NCI-H187 treated with DMSO at 0.1 percent for 48 hours (cell line): ENCODE results near the gene EDEM1.
"Not testable (repeated sequence)": the region's sequence is repeated elsewhere in the genome, so short reads cannot be mapped to it uniquely, and the experiment has no call there.

Source experiments
- DNase-seq: peaks from one replicate; lab custom pipeline; 2025; lab: John Stamatoyannopoulos, UW

Gene EDEM1

DNA sequence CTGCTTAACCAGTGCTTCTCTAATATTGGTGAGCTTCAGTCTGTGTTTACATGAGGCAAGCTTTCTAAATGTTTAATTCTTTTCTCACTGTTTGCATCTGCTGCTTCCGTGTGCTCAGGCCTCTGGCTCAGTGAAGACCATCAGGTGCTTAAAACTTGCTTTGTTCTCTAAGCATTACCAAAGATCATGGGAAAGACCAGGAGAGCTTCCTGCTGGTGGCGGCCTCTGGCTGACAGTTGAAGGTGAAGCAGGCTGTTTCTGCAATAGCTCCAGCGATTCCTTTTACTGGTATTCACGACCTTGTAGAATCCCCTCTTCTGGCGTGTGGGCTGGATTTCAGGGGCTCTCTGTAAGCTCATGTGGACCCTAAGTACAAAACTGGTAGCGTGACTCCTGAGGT, 45.1 kb downstream of the EDEM1 start:
- no peak for DNase-seq

DNA sequence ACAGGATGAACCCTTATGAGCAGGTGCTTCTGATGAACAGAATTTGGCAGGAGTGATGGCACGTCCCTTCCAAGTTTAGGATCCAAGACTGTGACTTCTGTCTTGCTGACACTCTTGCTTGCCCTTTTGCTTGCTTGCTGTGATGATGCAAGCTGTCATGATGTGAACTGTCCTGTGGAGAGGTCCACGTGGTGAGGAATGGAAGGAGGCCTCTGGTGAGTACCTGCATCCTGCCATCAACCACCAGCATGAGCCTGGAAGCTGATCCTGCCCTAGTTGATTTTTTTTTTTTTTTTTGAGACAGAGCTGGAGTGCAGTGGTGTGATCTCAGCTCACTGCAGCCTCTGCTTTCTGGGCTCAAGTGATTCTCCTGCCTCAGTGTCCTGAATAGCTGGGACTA, 45.5 kb downstream of the EDEM1 start:
- no peak for DNase-seq

DNA sequence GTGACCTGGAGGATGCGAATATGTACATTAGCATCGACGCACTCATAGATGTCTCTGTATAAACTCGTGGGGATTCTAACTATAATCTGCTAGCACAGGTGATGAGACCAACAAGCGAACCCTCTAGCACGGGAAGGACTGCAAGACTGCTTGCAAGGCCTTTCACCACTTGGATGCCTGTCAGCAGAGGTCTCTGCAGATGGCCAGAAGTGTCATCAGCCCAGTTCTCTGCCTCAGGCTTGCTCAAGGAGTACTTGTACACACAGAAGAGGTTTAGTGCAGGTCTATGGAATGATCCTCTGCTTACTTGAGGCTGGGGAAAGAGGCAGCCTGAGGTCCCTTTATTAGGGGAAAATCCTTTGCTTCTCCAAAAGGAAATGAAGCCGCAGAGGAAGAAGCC, 48.1 kb downstream of the EDEM1 start:
- DNase-seq, result no peak

DNA sequence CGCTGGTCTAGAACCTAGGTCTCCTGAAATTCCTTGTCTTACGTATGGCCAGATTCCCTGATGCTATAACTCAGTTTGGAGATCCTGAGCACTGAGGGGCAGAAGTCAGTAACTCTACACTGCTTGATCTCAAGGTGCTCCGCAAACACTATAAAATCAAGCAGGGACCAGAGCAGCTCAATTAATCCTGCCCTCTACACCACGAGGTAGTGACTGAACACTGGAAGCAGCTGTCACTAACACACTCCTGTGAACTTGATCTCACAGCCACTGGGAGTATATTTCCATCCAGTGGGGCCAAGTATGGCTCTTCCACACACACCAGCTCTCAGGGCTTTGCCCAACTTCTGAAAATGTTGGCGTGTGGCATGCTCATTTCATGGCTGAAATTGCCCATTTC, 51.0 kb downstream of the EDEM1 start:
- DNase-seq, result no peak

DNA sequence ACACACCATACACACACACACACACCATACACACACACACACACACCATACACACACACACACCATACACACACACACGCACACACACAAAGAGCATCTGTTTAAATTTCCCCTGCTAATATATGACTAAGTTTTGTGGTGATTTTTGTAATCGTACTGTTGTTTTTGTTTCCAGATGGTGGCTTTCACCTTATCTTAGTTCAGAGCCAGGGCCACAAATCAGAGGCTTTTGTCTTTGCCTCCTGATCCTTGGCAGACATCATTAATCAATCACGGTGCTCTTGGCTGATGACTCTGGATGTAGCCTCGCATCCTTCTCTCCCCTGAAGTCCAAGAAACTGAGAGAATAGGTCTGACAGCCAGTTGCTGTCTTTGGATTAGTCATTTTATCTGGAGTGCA, 52.1 kb downstream of the EDEM1 start:
- DNase-seq, result no peak

- DNase-seq, result no peak
Observed at GRCh38 chr3:5240740-5241139, 53.2 kb downstream of the EDEM1 start.

DNA sequence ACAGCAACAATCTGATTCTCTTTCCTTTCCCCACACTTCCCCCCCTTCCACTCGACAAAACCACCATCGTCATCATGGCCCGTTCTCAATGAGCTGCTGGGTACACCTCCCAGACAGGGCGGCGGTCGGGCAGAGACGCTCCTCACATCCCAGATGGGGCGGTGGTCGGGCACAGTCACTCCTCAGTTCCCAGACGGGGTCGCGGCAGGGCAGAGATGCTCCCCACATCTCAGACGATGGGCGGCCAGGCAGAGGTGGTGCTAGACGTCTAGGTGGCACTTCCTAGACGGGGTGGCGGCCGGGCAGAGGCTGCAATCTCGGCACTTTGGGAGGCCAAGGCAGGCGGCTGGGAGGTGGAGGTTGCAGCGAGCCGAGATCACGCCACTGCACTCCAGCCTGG, 55.3 kb downstream of the EDEM1 start:
- not testable (repeated sequence) for DNase-seq

- no peak for DNase-seq
Observed at GRCh38 chr3:5245927-5246326, 58.4 kb downstream of the EDEM1 start.

- DNase-seq, result no peak
Observed at GRCh38 chr3:5248822-5249221, 61.3 kb downstream of the EDEM1 start.

DNA sequence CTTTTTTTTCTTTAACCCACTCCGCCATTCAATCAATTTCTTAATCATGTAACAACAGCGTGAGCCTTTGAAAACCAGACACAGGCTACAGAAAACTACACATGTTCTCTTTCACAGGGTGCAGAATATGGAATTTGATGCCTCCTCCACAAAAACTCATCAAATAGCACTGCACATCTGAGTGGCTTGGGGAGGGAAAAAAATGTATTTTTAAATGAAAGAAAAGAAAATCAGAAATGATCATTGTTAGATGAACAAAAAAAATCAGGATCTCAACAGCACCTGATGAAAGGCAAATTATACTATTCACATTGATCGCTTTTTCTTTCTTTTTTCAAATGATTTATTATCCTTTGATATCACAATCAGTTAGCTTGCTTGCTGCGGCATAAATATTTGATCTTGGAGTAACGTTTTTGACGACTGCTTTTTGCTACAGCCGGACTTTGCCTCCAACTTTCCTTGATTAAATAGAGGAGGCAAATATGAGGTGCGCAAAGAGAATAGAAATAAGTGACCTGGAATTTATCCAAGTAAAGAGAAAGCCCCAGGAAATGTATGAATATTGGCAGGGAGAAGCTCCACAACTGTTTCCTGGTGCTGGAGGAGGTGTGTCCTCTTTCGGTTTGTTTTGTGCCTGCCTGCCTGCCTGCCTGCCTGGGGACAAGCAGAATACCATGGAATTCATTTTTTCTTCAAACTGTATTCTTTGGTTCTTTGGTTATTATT, 63.1 kb downstream of the EDEM1 start:
- no peak for DNase-seq

DNA sequence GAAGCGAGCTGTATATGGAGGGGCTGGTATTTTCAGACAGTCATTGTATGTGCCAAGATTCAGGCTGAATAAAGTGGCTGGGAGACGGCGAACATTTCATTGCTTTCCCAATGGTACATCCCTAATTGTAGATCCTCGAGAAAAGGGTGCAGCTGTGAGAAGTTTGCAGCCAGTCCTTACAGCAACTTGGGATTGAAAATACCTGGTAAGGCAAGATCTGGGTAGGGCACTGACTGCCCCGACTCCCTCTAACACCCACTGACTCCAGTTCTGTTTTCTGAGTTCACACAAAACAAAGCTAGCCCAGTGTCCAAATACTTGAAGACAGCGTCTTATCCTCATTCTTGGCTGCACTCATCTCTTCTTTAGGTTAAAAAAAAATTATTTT, 63.7 kb downstream of the EDEM1 start:
- DNase-seq, result no peak

DNA sequence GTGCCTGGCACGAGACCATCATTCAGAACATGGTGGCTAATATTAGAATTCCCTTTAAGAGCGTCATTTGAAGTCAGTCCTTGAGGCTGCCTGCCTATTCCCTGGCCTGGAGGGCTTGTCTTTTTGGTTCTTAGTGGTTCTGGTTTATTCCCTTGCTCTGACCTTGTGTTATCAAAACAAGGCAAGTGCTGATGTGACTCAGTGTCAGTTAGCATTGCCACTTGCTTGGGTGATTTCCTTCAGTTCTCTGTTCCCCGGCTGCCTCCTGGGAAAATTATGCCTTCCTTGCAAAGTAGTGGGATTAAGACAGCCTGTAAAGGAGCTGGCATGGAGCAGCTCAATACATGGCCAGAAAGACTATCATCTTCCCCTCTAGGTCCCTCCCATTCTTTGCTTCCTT, 64.6 kb downstream of the EDEM1 start:
- DNase-seq, result no peak

- no peak for DNase-seq
Observed at GRCh38 chr3:5254281-5255048, 67.0 kb downstream of the EDEM1 start.

- no peak for DNase-seq
Observed at GRCh38 chr3:5255404-5256344, 68.2 kb downstream of the EDEM1 start.

GRCh38 chr3:5258526-5258925, 71.0 kb downstream of the EDEM1 start:
- no peak for DNase-seq

GRCh38 chr3:5260992-5261501, 73.5 kb downstream of the EDEM1 start:
- no peak for DNase-seq

DNA sequence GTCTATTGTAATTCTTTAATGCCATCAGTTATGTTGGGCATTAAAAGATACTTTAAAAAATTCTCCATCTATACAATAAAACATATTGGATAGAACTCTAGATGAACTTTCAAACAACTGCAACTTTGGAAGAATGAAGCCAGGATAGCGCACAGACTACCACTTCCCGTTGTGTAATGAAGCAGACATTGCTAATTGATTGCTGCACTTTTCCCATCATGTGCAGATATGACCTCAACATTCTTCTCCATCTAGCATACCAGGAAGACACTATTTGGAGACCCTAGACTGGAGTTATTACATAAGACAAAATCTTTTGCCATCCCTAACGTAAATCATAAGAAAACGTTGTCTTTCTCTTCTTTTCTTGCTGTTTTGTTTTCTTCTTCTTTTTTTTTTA, 75.0 kb downstream of the EDEM1 start:
- no peak for DNase-seq

DNA sequence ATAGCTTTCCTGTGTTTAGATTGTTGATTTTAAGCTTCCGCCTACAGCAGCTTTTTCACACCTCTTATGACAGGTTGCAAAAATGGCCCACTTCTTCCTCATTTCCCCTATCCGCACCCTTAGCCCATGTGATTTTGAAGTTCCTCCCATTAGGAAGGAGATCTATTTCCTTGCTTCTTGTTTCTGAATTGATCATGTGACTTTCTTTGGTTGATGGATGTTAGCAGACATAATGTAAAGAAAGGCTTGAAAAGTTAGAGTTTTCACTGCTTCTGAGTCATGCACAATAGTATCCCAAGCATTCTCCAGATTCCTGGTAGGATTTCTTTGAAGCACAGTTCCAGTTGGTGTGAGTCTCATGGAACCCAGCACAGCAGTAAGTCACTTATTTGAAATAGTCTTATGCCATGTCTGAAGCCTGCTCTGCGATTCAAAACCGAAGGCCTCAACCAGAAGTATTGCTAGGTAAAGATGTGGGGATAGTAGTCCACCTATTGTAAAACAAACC, 76.6 kb downstream of the EDEM1 start:
- no peak for DNase-seq

DNA sequence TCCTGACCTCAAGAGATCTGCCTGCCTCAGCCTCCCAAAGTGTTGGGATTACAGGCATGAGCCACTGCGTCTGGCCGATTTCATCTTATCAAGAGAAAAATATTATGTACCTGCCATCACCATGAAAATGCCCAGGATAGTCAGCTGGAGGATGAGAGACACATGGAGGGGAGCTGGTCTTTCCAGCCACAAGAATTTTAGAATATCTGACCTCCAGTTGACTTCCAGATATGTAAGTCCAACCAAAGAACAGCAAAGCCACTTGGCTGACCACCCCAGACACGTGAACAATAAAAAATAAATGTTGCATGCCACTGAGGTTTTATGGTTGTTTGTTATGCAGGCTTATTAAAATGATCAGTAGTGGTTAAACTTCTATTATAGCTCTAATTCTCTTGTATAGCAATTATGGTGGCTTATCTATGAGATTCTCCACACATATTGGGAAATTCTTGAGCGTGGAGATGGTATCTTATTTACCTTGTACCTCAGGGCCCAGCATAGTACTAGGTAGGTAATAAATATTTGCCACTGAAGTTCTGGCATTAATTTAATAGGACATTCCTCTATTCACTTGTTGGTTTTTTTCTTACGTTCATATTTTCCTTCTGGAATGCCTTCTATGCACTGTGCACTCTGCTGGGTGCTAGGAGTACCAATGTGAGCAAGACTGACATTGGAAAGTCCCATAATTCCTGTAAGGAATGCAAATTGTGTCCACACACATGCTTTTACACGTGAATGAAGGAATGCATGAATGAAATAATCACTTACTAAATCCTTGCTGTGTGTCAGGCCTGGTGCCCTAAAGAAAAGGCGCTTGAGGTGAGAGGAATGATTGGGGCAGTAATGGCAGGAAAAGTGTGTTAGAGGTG, 77.6 kb downstream of the EDEM1 start:
- no peak for DNase-seq

- DNase-seq, result no peak
Observed at GRCh38 chr3:5267252-5267651, 79.7 kb downstream of the EDEM1 start.

DNA sequence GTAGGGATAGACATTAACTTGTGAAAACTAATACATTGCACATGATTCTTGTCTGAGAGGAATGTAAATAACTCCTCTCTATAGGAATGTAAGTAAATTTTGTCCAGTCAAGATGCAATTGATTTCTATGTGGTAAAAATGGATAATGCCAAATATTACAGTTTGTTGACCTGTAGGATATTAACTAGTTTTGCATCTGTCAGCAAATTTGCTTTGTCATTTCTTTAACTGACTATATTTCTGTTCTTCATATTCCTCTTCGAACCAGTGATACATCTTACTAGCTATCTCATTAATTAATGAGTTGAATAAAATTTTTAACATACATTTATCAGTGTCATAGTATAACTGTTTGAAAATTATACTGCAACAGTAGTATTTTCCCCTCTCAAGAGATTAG, 80.4 kb downstream of the EDEM1 start:
- DNase-seq, result no peak
